KBM-7 (cell line): ENCODE measurements around the gene SH3BP1.
A peak's percentile ranks its signal among the peaks of the same experiment; 100 is the strongest.

ENCODE experiments used
- DNase-seq: peaks from one replicate; pipeline ENCODE4 v3.0.0-alpha.2; 2015
- in situ Hi-C: fragments of 300-500 bp; cut with MboI; formaldehyde crosslinking; loops from 2 replicates; pipeline ENCODE4 v1.14.3; 2020; ENCODE audit warnings: low sequenced_read_pairs, low pct_unique_long_range_greater_than_20kb, mixed read lengths

SH3BP1 gene

DNA sequence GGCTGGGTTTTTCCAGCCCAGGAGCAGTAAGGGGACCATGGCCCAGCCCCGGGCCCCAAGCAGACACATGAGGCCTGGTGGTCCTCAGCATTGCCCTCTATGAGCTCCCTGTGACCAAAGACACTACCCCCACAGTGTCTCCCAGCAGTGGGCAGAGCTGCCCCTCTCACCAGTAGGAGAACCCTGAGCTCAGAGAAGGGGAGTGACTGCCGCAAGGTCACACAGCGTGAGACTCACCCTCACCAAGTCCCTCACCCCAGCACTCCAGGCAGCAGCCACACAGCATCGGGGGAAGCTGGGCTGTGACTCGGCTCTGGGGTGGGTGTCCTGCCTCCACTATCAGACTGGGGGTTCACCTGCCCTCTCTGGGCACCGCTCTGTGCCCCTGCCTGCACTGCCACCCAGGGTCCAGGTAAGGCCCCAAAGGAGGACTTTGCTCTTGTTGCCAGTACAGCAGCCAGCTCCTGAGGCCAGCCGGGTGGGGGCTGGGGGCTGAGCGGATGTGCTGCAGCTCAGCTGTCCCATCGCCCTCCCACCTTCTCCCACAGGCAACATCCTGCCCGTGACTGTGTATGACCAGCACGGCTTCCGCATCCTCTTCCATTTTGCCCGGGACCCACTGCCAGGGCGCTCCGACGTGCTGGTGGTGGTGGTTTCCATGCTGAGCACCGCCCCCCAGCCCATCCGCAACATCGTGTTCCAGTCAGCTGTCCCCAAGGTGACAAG is 7.9 kb upstream of the SH3BP1 start:
- no peak for DNase-seq
- in situ Hi-C loops: no loop called here

- in situ Hi-C loops: no loop called here
- DNase-seq: no peak
Measured at GRCh38 chr22:37632174-37633088, 7.0 kb upstream of the SH3BP1 start.

DNA sequence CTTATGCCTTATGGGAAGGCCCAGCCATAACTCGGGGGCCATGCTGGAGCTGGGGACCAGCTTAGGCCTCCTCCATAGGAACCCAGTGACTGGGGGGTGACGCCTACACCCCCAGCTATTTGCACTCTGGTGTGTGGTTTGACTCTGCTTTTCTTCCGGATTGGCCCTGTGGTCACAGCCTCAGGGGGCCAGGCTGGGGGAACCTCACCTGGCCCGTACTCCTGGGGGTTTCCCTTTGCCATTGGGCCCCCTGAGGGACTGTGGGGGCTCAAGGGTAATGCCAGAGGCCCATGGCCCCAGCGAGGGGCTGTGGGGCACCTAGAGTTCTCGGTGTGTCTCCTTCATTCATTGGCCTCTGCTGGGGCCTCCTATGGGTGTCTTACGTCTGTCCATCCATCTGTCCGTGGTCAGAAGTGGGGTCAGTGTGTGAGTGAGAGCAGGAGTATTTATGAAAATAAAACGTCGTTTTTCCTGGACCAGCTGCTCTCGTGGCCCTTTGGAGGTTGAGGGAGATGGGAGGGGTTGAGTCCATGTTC is 6.3 kb upstream of the SH3BP1 start:
- in situ Hi-C loops: no loop called here

DNA sequence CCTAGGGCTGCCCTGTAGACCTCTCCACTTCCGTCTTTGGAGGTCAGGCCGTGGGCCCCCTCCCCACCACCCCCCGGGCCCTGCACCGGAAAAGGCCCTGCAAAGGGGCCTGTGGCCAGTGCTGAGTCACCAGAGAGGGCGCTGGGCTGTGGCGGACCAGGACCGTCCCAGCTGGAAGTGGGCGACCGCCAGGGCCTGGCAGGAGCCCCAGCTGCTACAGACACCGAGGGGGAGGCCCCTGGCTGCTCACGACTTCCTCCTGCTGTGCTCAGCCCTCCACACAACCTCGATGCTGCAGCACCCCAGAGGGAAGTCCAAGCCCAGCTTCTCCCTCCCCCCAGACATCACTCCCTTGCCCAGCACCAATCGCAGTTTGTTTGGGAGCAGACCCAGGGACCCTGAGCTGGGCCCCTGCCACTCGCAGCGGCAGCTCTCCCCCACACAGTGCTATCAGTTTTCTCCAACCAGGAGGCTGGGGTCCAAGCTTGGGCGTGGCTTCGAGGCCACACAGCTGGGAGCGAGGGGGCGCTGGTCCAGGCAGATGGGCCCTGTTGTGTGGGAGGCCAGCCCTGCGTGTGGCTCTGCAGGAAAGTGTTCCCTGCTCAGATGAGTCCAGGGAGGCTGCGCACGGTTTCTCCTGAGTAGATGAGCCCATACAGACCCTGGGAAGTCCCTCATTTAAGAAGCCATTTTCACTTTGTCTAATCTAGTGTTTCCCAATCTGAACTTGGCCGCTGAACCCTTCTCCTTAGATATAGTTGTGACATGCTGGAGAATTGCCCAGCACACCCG is 5.6 kb upstream of the SH3BP1 start:
- in situ Hi-C loops: no loop called here
- peak; percentile 97 for DNase-seq

More for the DNA sequence above, 6.3 kb upstream of the SH3BP1 start:
- DNase-seq: no peak

GRCh38 chr22:37634417-37634924 is 5.0 kb upstream of the SH3BP1 start:
- in situ Hi-C loops: no loop called here
- no peak for DNase-seq

- in situ Hi-C loops: no loop called here
Measured at GRCh38 chr22:37635157-37635556, 4.3 kb upstream of the SH3BP1 start.

DNA sequence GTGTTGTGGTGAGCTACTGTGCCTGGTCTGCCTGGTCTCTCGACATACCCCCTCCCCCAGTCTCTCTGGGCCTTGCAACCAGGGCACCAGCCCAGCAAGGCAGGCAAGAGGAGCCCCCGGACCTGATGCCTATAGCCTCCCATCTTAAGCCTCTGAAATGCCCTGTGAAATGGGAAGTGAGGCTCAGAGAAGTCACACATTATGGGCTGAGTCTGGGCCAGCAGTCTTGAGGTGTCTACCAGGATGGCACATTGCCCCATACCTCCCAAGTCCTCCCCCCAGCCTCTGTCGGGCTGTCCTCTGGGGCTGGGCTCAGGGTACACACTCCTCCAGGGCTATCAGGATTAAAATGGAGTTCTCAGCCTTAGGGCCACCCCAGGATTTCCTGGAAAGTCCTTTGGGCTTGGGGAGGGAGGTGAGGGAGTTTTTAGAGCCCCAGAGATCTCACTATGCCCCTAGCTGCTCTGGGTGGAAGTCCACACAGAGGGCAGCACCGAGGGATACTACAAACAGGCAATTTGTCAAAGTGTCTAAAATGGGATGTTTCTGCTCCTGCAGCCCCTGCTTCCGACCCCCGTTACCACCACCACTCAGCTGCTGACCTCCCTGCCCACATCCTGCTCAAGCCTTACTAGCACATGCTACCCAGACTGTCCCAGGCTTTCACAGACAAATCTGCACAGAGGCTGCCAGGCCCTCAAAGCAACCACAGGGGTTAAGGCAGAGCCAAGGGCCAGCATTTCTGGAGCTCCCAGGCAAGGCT is 3.1 kb upstream of the SH3BP1 start:
- DNase-seq: peak; percentile 62
- in situ Hi-C loops: no loop called here

More at GRCh38 chr22:37635157-37635556, 4.3 kb upstream of the SH3BP1 start:
- no peak for DNase-seq

GRCh38 chr22:37636949-37637273 is 2.6 kb upstream of the SH3BP1 start:
- no peak for DNase-seq
- in situ Hi-C loops: no loop called here

- no peak for DNase-seq
- in situ Hi-C loops: no loop called here
Measured at GRCh38 chr22:37638391-37639069, 939 bp upstream of the SH3BP1 start.

DNA sequence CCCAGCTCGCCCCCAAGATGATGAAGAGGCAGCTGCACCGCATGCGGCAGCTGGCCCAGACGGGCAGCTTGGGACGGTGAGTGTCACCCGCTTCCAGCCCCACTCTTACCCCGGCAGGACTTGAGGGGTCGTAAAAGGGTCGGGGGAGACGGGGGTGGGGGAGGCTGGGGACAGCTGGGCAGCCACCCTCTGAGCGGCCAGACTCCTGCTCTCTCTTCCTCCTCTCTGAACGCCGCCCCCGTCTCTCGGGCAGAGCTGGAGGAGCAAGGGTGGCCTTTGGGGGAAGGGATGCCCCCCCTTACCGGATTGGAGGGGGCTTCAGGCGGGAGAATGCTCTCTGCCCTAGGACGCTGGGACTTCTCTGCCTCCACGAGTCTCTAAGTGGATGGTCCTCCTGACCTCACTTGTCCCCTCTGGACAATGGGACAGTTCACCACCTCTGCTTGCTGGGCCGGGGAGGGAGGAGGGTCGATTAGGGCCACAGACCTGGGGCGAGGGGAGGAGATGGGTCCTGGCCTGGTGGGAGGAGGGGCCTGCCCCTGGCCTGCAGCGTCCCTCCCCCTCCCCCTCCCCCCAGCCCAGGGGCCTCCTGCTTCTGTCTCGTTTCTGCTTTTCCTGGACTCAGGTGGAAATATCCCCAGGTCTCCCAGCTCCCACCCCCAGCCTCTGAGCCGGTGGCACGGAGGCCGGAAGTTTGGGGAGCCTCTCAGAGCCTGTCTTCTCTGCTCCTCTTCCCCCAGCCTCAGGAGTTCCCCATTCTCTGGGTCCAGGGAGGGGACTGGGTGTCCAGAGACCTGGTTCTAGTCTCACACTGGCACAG is 512 bp downstream of the SH3BP1 start:
- in situ Hi-C loops: no loop called here
- DNase-seq: peak; percentile 66

GRCh38 chr22:37640591-37641560 is 1.4 kb downstream of the SH3BP1 start:
- in situ Hi-C loops: no loop called here
- no peak for DNase-seq

- in situ Hi-C loops: no loop called here
- no peak for DNase-seq
Measured at GRCh38 chr22:37641561-37641949, 2.1 kb downstream of the SH3BP1 start.

DNA sequence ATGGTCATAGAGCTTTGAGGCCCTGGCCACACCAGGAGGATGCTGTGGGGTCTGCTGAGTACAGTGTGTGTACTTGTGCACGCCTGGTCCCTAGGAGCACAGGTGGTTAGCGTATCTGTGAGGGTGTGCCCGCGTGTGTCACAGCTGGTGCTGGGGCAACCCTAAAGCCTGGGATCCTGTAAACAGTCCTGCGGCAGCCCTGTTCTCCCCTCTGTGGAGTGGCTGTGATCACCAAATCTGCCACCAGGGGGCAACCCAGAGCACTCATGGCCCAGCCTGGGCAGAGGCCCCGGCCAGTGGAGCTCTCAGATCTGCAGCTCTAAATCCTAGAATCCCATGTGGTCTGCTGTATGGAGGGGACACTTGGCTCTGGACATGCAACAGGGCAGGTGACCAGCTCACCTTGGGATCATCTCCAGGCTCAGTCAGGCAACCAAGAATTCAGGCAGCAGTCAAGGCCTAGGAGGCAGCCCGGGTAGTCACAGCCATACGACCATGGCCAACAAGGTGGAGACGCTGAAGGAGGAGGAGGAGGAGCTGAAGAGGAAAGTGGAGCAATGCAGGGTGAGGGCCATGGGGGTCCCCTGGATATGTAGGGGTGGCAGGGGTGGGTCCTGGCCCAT is 3.9 kb downstream of the SH3BP1 start:
- in situ Hi-C loops: no loop called here
- peak; percentile 78 for DNase-seq

GRCh38 chr22:37647317-37647716 is 7.8 kb downstream of the SH3BP1 start:
- in situ Hi-C loops: no loop called here

GRCh38 chr22:37647928-37648327 is 8.5 kb downstream of the SH3BP1 start:
- no peak for DNase-seq
- in situ Hi-C loops: no loop called here

More at GRCh38 chr22:37647317-37647716, 7.8 kb downstream of the SH3BP1 start:
- no peak for DNase-seq
